AG09319 (cell line): ENCODE results near the gene VPS11.

ENCODE experiments used
- DNase-seq: peaks from one replicate; pipeline ENCODE4 v3.0.0-alpha.2; 2010; ENCODE audit warnings: low read depth; ENCODE audit errors: extremely low read depth
- CTCF ChIP-seq: IDR thresholded peaks from 2 replicates; pipeline ENCODE4 v1.5.1; 2011; ENCODE audit warnings: low read depth, mild to moderate bottlenecking, inconsistent platforms, low read length, moderate library complexity

Gene VPS11

GRCh38 chr11:119025099-119025473 lies 42.5 kb upstream of the VPS11 start:
- TF ChIP-seq CTCF: no peak
- DNase-seq: no peak

GRCh38 chr11:119025541-119025940 lies 42.1 kb upstream of the VPS11 start:
- TF ChIP-seq CTCF: no peak
- no peak for DNase-seq

DNA sequence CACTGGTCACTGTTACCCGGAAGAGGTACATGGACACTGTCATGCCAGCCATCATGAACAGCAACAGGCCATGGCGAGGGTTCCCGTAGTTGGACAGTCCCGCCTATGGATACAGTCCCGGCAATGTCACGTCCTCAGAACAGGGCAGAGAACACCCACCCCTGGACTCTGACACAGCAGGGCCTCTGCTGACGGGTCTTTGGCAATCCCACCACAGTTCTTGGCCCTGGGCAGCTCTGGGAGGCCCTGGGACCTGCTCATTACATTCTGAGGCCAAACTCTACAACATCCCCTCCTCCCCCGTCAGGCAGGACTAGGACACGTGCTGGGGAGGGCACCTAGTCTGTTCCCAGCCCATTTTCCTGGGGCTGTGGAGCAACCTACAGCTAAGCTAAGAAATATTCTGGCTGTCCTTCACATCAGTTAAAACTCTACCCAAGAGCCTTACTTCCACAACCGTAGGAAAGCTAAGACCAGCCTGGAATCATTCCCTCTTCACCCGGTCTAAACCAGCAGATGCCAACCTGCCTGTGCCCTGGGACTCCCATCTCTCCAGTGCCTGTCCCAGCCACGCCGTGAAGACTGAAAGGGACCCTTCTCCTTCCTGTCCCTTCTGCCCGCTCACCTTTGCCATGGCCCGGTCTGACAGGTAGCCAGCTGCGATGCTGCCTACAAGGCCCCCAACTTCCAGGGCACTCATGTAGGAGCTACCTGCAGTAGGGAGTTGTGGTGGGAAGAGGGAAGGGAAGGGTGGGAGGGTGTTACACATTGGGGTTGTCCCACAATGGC lies 41.4 kb upstream of the VPS11 start:
- TF ChIP-seq CTCF: no peak
- DNase-seq: no peak

DNA sequence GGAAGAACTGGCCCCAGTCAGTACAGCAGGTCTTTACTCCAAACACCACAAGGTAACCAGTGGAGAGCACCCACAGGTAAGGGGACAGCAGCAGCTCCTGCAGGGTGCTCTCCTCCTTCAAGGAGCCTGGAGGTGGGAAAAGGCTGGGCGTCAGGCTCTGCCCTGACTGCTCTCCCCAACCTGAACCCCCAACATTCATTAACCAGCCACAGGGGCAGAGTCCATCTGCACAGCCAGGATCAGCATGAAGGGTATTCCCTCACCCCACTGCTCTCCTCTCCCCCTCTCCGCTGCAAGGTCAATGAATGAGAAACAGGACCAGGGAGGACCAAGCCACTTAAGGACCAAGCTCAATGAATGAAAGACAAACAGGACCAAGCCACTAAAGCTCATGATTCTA lies 40.6 kb upstream of the VPS11 start:
- TF ChIP-seq CTCF: no peak
- no peak for DNase-seq

DNA sequence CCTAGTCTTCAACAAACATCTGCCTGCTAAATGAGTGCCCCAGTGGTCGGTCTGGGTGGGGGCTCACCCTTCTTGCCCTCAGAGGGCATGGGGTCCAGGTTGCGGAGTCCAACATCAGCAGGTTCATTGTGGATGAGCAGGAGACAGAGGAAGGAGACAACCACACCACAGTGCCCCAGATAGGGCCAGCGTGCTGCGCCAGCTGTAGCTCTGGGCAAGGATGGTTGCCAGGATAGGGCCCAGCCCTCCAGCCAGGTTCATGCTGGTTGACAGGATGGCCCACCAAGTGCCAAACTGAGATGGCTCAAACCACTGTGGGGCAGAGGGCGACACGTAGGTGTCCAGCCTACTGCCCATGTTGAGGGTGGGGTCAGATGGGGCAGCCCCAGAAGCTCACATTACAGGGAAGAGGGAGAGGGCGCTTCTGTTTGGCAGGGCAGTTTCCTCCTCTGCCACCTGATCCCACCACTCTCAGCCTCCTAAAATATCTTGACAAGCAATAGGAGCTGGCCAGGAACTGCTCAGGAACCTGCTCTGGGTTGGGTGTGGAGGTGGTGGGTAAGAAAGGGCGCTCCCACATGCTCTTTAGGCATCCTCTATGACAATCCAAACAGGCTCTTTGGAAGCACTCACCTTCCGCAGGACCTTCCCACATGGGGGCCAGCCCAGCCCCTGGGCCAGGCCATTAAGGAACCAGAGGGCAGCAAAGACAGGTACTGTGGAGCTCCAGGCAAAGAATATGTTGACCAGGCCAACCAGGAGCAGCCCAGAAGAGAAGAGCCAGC lies 39.9 kb upstream of the VPS11 start:
- no peak for TF ChIP-seq CTCF
- no peak for DNase-seq

DNA sequence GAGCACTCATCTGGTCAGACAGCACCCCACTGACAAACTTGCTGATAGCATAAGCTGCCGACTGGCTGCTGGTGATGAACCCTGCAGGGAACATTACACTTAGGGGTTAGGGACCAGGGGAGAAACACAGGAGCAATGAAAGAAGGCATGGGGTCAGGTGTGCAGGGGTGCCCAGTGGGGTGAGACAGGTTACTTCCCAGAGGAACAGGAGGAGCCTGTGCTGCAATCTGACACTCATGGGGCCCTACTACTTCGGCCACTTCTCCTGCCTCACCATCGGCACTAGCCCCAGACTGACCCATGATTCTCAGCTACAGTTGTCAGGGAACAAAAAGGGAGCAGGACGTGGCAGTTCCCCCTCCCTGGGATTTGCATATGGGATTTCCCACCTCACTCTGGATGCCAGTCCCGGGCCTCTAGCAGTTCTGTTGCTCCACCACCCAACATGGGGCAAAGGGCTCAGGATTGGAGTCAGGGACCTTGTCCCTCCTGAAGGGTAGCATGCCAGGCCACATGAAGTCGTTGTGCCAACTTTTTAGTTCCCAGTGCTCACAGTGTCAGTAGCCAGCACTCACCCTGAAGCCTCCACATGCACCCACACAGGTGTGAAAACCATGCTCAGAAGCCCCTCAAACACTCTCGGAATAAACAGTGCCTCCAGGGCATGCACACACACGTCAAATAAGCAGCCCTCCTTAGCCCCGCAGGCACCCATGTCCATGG lies 39.1 kb upstream of the VPS11 start:
- DNase-seq: no peak
- TF ChIP-seq CTCF: no peak

DNA sequence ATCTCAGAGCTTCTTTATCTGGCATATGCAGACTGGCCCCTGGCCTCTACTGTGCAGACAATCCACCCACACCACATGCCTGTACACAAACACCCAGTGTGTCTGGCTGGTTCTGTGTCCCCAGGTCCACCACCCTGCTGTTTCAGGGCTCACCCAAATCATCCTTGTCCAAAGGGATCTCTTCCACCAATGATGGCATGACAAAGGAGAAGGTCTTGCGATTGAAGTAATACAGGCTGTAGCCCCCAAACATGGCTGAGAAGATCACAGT lies 38.6 kb upstream of the VPS11 start:
- no peak for DNase-seq
- no peak for TF ChIP-seq CTCF
